ENCODE results near the gene IFIT1B. TPM values are rescaled to one million over a fixed set of nuclear protein-coding genes. Genes with fewer than 3 reads are reported as not detected.

IFIT1B gene
- total and polyA plus RNA-seq, 2 of the 8 experiments (the other 6 are each of a cell fraction or from before 2014, with no cell fraction given) = not detected

DNA sequence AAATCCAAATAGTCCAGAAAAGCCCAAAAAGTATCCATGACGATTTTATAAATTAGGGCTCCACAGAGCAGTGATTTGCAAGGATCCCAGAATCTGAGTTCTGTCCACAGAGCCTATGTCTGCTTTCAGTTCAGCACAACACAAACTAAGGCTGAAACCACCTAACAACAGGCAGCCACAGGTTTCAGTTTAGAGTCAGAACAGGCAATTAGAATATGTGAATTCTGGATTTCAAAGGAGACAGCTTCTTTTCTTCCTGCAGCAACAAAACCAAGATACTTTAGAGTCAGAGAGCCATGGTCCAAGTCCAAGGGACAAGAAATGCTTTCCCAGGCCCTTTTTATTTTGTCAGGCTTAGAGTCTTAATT lies 26.5 kb upstream of the IFIT1B start (continued):
- TF ChIP-seq, protein P1, sequence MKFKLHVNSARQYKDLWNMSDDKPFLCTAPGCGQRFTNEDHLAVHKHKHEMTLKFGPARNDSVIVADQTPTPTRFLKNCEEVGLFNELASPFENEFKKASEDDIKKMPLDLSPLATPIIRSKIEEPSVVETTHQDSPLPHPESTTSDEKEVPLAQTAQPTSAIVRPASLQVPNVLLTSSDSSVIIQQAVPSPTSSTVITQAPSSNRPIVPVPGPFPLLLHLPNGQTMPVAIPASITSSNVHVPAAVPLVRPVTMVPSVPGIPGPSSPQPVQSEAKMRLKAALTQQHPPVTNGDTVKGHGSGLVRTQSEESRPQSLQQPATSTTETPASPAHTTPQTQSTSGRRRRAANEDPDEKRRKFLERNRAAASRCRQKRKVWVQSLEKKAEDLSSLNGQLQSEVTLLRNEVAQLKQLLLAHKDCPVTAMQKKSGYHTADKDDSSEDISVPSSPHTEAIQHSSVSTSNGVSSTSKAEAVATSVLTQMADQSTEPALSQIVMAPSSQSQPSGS (IDR thresholded peaks at IDR 0.05; ENCODE audit: low read length) = no peak
- no peak for TF ChIP-seq BRCA1 (IDR thresholded peaks at IDR 0.05; ENCODE audit: low read depth, low read length)
- no peak for TF ChIP-seq SP2 (IDR thresholded peaks at IDR 0.05; ENCODE audit: low read length)
- no peak for TF ChIP-seq GTF2F1 (IDR thresholded peaks at IDR 0.05; ENCODE audit: borderline replicate concordance, low read depth, low read length)
- no peak for TF ChIP-seq SIX5 (IDR thresholded peaks at IDR 0.05; ENCODE audit: low read depth, low read length)
- no peak for TF ChIP-seq EZH2 (IDR thresholded peaks at IDR 0.05; ENCODE audit: low read depth, low read length, severe bottlenecking)
- no peak for TF ChIP-seq SIN3A (conservative IDR thresholded peaks at IDR 0.05 in 1 of 2, IDR thresholded peaks at IDR 0.05 in 1 of 2; ENCODE audit: low read depth in 1 of 2, low read length in 2 of 2)

All from H1 (cell line).